ENCODE data around the gene LMO7.

- TF ChIP-seq ZNF274 (IDR thresholded peaks at IDR 0.05; ENCODE audit: low read depth, low read length), result no peak
- no peak for TF ChIP-seq SUZ12 (IDR thresholded peaks at IDR 0.05; ENCODE audit: extremely low read depth, insufficient read depth, insufficient read length)
These were observed 149.0 kb downstream of the LMO7 start for GRCh38 chr13:75785130-75785529.

Measured in NT2/D1 (cell line).